ENCODE results near the gene GIMAP1. TPM values are rescaled to one million over a fixed set of nuclear protein-coding genes. Genes with fewer than 3 reads are reported as not detected.
A peak's percentile ranks its signal among the peaks of the same experiment; 100 is the strongest.

The GIMAP1 gene
- total RNA-seq, 1 experiment from 2014 or later, result not detected

GRCh38 chr7:150745876-150746275, 29.5 kb downstream of the GIMAP1 start:
- no peak for DNase-seq (ENCODE audit: low read depth)

GRCh38 chr7:150746921-150747320, 30.5 kb downstream of the GIMAP1 start:
- DNase-seq (ENCODE audit: low read depth), result no peak

GRCh38 chr7:150748376-150748775, 32.0 kb downstream of the GIMAP1 start:
- DNase-seq (ENCODE audit: low read depth), result no peak

- DNase-seq (ENCODE audit: low read depth), result no peak
Observed at GRCh38 chr7:150751702-150752101, 35.3 kb downstream of the GIMAP1 start.

GRCh38 chr7:150753239-150753638, 36.8 kb downstream of the GIMAP1 start:
- DNase-seq (ENCODE audit: low read depth), result no peak

GRCh38 chr7:150753826-150754603, 37.6 kb downstream of the GIMAP1 start:
- DNase-seq (ENCODE audit: low read depth), result peak; percentile 49

GRCh38 chr7:150754951-150755350, 38.5 kb downstream of the GIMAP1 start:
- DNase-seq (ENCODE audit: low read depth), result no peak

GRCh38 chr7:150755473-150756099, 39.2 kb downstream of the GIMAP1 start:
- DNase-seq (ENCODE audit: low read depth), result peak; percentile 64

- no peak for DNase-seq (ENCODE audit: low read depth)
Observed at GRCh38 chr7:150756166-150756565, 39.8 kb downstream of the GIMAP1 start.

- DNase-seq (ENCODE audit: low read depth), result no peak
Observed at GRCh38 chr7:150756858-150757257, 40.4 kb downstream of the GIMAP1 start.

- DNase-seq (ENCODE audit: low read depth), result no peak
Observed at GRCh38 chr7:150759479-150759878, 43.1 kb downstream of the GIMAP1 start.

GRCh38 chr7:150766334-150766709, 49.9 kb downstream of the GIMAP1 start:
- no peak for DNase-seq (ENCODE audit: low read depth)

GRCh38 chr7:150769768-150770167, 53.4 kb downstream of the GIMAP1 start:
- no peak for DNase-seq (ENCODE audit: low read depth)

Other genes with a start within 250 kb of the GIMAP1 start
- not detected in 2 replicates for gene GIMAP7, start 201.7 kb upstream of the GIMAP1 start, total RNA-seq (2014; rRNA removed; shearing (Covaris generic))
- gene GIMAP4, start 149.2 kb upstream of the GIMAP1 start, total RNA-seq (2014; rRNA removed; shearing (Covaris generic)), result not detected in 2 replicates
- gene GIMAP6, start 84.2 kb upstream of the GIMAP1 start, total RNA-seq (2014; rRNA removed; shearing (Covaris generic)), result 1.4 and 1.6 TPM in 2 replicates
- 3.4 and 5.7 TPM in 2 replicates for gene GIMAP2, start 30.9 kb upstream of the GIMAP1 start, total RNA-seq (2014; rRNA removed; shearing (Covaris generic))
- 0.97 and 1.2 TPM in 2 replicates for gene GIMAP5, start 20.8 kb downstream of the GIMAP1 start, total RNA-seq (2014; rRNA removed; shearing (Covaris generic))
- 0.07 TPM in 1 of 2 replicates, not detected in the other for gene TMEM176B, start 83.8 kb downstream of the GIMAP1 start, total RNA-seq (2014; rRNA removed; shearing (Covaris generic))
- not detected in 2 replicates for gene TMEM176A, start 84.2 kb downstream of the GIMAP1 start, total RNA-seq (2014; rRNA removed; shearing (Covaris generic))
- not detected in 2 replicates for gene AOC1, start 135.9 kb downstream of the GIMAP1 start, total RNA-seq (2014; rRNA removed; shearing (Covaris generic))